ENCODE results near the gene MAP3K14.

The MAP3K14 gene

GRCh38 chr17:45235416-45236281, 81.2 kb downstream of the MAP3K14 start:
- peak; percentile 73 to 76 for DNase-seq (ENCODE audit: low read depth in 2 of 2)

GRCh38 chr17:45234641-45235415, 82.0 kb downstream of the MAP3K14 start:
- no peak for DNase-seq (ENCODE audit: low read depth in 2 of 2)

GRCh38 chr17:45233423-45233924, 83.3 kb downstream of the MAP3K14 start:
- no peak for DNase-seq (ENCODE audit: low read depth in 2 of 2)

GRCh38 chr17:45232514-45233422, 84.1 kb downstream of the MAP3K14 start:
- no peak for DNase-seq (ENCODE audit: low read depth in 2 of 2)

- DNase-seq (ENCODE audit: low read depth in 2 of 2) = no peak
Observed at GRCh38 chr17:45231481-45232116, 85.2 kb downstream of the MAP3K14 start.

- no peak for DNase-seq (ENCODE audit: low read depth in 2 of 2)
Observed at GRCh38 chr17:45230787-45231480, 85.9 kb downstream of the MAP3K14 start.

GRCh38 chr17:45230410-45230786, 86.4 kb downstream of the MAP3K14 start:
- no peak for DNase-seq (ENCODE audit: low read depth in 2 of 2)

GRCh38 chr17:45229681-45230409, 87.0 kb downstream of the MAP3K14 start:
- no peak for DNase-seq (ENCODE audit: low read depth in 2 of 2)

- DNase-seq (ENCODE audit: low read depth in 2 of 2) = peak; percentile 73 to 83
Observed at GRCh38 chr17:45228763-45229539, 87.9 kb downstream of the MAP3K14 start.

GRCh38 chr17:45227926-45228762, 88.7 kb downstream of the MAP3K14 start:
- DNase-seq (ENCODE audit: low read depth in 2 of 2) = no peak

GRCh38 chr17:45227101-45227925, 89.5 kb downstream of the MAP3K14 start:
- no peak for DNase-seq (ENCODE audit: low read depth in 2 of 2)

GRCh38 chr17:45226576-45226975, 90.2 kb downstream of the MAP3K14 start:
- no peak for DNase-seq (ENCODE audit: low read depth in 2 of 2)

GRCh38 chr17:45225964-45226530, 90.8 kb downstream of the MAP3K14 start:
- DNase-seq (ENCODE audit: low read depth in 2 of 2) = peak; percentile 94

- no peak for DNase-seq (ENCODE audit: low read depth in 2 of 2)
Observed at GRCh38 chr17:45225051-45225700, 91.6 kb downstream of the MAP3K14 start.

- DNase-seq (ENCODE audit: low read depth in 2 of 2) = no peak
Observed at GRCh38 chr17:45224671-45225050, 92.2 kb downstream of the MAP3K14 start.
